Calu3 (cell line): ENCODE results near the gene IMMP2L. TPM values are rescaled to one million over a fixed set of nuclear protein-coding genes. Genes with fewer than 3 reads are reported as not detected.

Experiments used
- BruUV-seq: library from RNA; stranded (reverse); fragments of 400-500 nt; replicated peaks from 2 replicates; lab custom pipeline; 2021; lab: Mats Ljungman, UMichigan
- CTCF ChIA-PET: fragments of 300-600 bp; sonication (Branson Sonifier 250); formaldehyde crosslinking; loops from one replicate; lab custom pipeline; 2022; ENCODE audit warnings: antibody characterized with exemption; lab: Charles Lee
- DNase-seq: peaks from one replicate; pipeline ENCODE4 v3.0.0; 2022
- H3K27ac Mint-ChIP-seq: one replicate; pipeline ENCODE4 v1.8.0; 2022; ENCODE audit warnings: mixed read lengths; ENCODE audit not compliant: unreplicated experiment
- H3K27me3 Mint-ChIP-seq: one replicate; pipeline ENCODE4 v1.8.0; 2022; ENCODE audit warnings: mixed read lengths; ENCODE audit not compliant: unreplicated experiment
- H3K36me3 Mint-ChIP-seq: one replicate; pipeline ENCODE4 v1.8.0; 2022; ENCODE audit warnings: mild to moderate bottlenecking, moderate library complexity, mixed read lengths; ENCODE audit not compliant: insufficient read depth, unreplicated experiment
- H3K4me1 Mint-ChIP-seq: one replicate; pipeline ENCODE4 v1.8.0; 2022; ENCODE audit warnings: mild to moderate bottlenecking, low read depth, mixed read lengths; ENCODE audit not compliant: unreplicated experiment
- H3K4me3 Mint-ChIP-seq: one replicate; pipeline ENCODE4 v1.8.0; 2022; ENCODE audit warnings: mild to moderate bottlenecking, low read depth, moderate library complexity, mixed read lengths; ENCODE audit not compliant: unreplicated experiment
- H3K9me3 Mint-ChIP-seq: one replicate; pipeline ENCODE4 v1.8.0; 2022; ENCODE audit warnings: low read depth, mixed read lengths; ENCODE audit not compliant: unreplicated experiment
- intact Hi-C: fragments of 100-400 bp; cut with micrococcal nuclease; formaldehyde crosslinking; loops from one replicate; pipeline ENCODE4 v1.10.0; 2022; ENCODE audit not compliant: unreplicated experiment
- total RNA-seq: library from RNA; stranded (reverse); gene quantifications from 2 replicates; pipeline ENCODE4 v1.2.3, GENCODE V29; 2022
- TF ChIP-seq, protein P1 (sequence below): fragments of 200-600 bp; IDR thresholded peaks from one replicate; pipeline ENCODE4 v1.8.0; 2022; ENCODE audit warnings: antibody characterized with exemption; ENCODE audit not compliant: unreplicated experiment

IMMP2L gene
- total RNA-seq, 1 experiment from 2014 or later: 28.6 TPM

GRCh38 chr7:111126987-111127386 is 435.3 kb downstream of the IMMP2L start:
- CTCF ChIA-PET: no interaction called here
- BruUV-seq: no TSS peak
- no peak overlapping the region for H3K4me3 Mint-ChIP-seq
- no peaks in the 10 kb centered on the region for H3K27me3 Mint-ChIP-seq
- TF ChIP-seq, protein P1, sequence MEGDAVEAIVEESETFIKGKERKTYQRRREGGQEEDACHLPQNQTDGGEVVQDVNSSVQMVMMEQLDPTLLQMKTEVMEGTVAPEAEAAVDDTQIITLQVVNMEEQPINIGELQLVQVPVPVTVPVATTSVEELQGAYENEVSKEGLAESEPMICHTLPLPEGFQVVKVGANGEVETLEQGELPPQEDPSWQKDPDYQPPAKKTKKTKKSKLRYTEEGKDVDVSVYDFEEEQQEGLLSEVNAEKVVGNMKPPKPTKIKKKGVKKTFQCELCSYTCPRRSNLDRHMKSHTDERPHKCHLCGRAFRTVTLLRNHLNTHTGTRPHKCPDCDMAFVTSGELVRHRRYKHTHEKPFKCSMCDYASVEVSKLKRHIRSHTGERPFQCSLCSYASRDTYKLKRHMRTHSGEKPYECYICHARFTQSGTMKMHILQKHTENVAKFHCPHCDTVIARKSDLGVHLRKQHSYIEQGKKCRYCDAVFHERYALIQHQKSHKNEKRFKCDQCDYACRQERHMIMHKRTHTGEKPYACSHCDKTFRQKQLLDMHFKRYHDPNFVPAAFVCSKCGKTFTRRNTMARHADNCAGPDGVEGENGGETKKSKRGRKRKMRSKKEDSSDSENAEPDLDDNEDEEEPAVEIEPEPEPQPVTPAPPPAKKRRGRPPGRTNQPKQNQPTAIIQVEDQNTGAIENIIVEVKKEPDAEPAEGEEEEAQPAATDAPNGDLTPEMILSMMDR: no peak
- H3K4me1 Mint-ChIP-seq: no peaks in the 10 kb centered on the region
- no peaks in the 10 kb centered on the region for H3K9me3 Mint-ChIP-seq
- no peaks in the 10 kb centered on the region for H3K36me3 Mint-ChIP-seq
- no peak for DNase-seq
- no peak overlapping the region for H3K27ac Mint-ChIP-seq
- intact Hi-C loops: no loop called here

GRCh38 chr7:111115966-111116365 is 446.3 kb downstream of the IMMP2L start:
- TF ChIP-seq, protein P1: no peak
- intact Hi-C loops: no loop called here
- no TSS peak for BruUV-seq
- Mint-ChIP-seq H3K9me3 (no peaks in the 10 kb centered on the region), H3K4me3 (no peak overlapping the region), H3K27ac (no peak overlapping the region), H3K4me1 (peaks cover 29% of the 10 kb centered on the region), H3K27me3 (no peaks in the 10 kb centered on the region), H3K36me3 (no peaks in the 10 kb centered on the region)
- no peak for DNase-seq
- CTCF ChIA-PET: no interaction called here

GRCh38 chr7:111113263-111114017 is 448.9 kb downstream of the IMMP2L start:
- DNase-seq: no peak
- TF ChIP-seq, protein P1: no peak
- CTCF ChIA-PET: no interaction called here
- Mint-ChIP-seq H3K9me3 (no peaks in the 10 kb centered on the region), H3K27me3 (no peaks in the 10 kb centered on the region), H3K27ac (peak overlapping the region; percentile 81), H3K36me3 (no peaks in the 10 kb centered on the region), H3K4me1 (peaks cover 40% of the 10 kb centered on the region), H3K4me3 (no peak overlapping the region)
- intact Hi-C loops: no loop called here
- no TSS peak for BruUV-seq

GRCh38 chr7:111112439-111112838 is 449.9 kb downstream of the IMMP2L start:
- Mint-ChIP-seq H3K27me3 (no peaks in the 10 kb centered on the region), H3K27ac (no peak overlapping the region), H3K9me3 (no peaks in the 10 kb centered on the region), H3K4me3 (no peak overlapping the region), H3K36me3 (no peaks in the 10 kb centered on the region), H3K4me1 (peaks cover 50% of the 10 kb centered on the region)
- intact Hi-C loops: no loop called here
- TF ChIP-seq, protein P1: no peak
- CTCF ChIA-PET: no interaction called here
- DNase-seq: no peak
- BruUV-seq: no TSS peak
